IPS-NIHi11 (cell line): Measurements from ENCODE around the gene ME1.
"Not testable (repeated sequence)": the region's sequence is repeated elsewhere in the genome, so short reads cannot be mapped to it uniquely, and the experiment has no call there.

Experiments
- DNase-seq: peaks from one replicate; pipeline ENCODE4 v3.0.0; 2012; ENCODE audit warnings: mixed read lengths, low spot score

The ME1 gene

DNA sequence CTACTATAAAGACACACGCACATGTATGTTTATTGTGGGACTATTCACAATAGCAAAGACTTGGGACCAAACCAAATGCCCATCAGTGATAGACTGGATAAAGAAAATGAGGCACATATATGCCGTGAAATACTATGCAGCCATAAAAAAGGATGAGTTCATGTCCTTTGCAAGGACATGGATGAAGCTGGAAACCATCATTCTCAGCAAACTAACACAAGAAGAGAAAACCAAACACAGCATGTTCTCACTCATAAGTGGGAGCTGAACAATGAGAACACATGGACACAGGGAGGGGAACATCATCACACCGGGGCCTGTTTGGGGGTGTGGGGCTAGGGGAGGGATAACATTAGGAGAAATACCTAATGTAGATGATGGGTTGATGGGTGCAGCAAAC lies 174.1 kb downstream of the ME1 start:
- DNase-seq = not testable (repeated sequence)

DNA sequence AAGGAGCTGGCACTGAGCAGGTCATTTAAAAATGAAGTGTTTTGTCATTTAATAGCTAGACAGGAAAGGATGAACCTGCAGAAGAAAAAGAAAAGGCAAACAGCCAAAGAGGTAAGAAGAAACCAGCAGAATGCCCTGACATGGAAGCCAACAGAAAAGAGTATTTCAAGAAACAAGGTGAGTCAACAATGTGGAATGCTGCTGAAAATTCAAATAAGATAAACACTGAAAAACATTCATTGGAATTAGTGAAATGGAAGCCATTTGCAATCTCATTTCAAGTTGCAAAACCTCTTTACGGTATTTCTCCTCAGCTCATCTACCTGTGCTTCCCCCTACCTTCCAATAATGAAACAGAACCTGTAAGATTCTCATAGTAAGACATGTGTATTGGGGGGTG lies 178.1 kb downstream of the ME1 start:
- DNase-seq = no peak

DNA sequence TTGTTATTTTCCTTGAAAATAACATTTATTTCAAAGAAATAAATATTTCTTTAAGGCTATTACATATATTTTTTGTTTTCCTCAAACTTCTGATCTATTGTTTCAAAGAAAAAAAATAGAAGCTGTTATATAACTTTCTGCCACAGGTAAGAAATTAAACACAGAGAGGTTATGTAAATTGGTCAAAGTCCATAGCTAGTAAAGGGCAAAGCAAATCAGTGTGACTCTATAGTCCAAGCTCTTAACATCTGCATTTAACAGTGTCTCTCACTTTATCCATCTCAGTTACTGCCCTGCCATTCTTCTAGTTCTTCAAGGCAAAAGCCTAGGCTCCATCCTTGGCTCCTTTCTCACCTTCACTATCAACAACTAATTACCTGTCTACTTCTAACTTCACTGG lies 180.6 kb downstream of the ME1 start:
- no peak for DNase-seq

DNA sequence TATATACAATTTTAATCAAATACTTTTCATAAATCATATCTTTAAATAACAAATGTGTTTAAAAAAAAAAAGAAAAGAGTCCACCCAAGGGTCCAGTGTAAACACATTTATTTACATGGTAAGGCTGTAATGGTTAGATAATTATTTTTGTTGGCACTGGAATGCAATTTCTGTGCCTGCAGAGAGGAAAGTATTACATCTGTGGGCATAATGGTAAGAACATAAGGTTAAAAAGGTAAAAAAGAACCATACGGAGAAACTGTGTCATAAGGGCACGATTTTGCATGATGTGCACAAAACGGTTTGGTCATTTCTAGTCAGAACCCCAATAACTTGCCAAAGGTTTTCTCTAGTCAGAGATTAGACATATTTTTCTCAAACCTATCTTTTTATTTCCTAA lies 183.4 kb downstream of the ME1 start:
- DNase-seq = no peak

DNA sequence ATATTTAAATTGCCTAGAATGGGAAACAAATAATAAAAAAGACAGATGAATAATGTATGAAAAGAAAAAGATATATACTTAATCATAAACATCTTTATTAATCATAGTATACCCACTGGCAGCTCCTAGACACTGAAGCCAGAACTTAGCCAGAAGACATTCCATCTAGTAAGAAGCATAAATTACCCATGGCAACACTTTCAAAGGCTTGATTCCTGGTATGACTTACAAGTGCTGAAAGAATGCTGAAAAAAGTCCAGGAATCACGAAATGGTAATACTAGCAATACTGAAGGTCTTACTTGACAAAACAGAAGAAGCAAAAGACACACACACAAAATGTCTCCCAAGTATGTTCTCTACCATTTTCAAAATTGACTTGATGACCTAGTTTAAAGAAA lies 199.7 kb downstream of the ME1 start:
- no peak for DNase-seq

DNA sequence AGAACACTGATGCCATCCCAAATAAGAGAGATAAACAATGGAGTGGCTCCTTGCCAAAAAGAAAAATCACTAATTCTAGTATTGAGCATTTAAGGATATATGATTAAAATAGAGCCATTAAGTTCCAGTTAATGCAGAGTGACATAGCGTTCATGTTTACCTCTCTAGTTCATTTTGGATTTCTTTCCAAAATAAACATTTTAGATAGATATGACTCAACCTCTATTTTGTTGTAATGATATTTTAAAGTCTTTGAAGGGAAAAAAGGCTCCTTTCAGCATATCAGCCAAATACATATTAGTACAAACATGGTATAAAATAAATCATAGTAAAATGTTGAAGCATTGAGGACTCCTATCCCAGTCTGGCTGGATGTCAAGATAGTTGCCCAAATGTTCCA lies 204.3 kb downstream of the ME1 start:
- DNase-seq = no peak

DNA sequence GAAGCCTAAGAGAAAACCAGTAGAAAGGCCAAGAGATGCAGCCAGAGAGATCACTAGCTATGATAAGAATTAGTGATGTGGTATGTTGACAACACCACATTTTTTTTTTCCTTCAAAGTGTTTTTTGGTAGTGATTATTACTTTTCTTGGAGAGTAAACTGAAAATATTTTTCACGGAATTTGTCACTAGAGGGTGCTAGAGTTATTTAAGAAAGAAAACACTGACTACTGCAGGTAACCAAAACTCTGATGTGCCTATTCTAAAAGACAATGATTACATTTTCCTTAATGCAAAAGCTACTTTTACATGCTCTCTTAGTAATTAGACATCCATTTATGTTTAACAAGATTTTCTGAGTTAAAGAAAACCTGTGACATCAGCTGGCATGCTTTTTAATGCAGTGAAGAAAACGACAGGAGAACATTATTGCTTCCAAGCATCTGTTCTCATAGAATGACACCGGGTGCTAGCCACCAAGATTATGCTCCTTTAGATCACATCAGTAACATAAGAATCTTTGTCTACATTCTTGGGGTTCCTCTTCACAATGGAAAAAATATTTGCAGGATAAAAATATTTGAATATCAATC lies 208.9 kb downstream of the ME1 start:
- peak; percentile 19 for DNase-seq

DNA sequence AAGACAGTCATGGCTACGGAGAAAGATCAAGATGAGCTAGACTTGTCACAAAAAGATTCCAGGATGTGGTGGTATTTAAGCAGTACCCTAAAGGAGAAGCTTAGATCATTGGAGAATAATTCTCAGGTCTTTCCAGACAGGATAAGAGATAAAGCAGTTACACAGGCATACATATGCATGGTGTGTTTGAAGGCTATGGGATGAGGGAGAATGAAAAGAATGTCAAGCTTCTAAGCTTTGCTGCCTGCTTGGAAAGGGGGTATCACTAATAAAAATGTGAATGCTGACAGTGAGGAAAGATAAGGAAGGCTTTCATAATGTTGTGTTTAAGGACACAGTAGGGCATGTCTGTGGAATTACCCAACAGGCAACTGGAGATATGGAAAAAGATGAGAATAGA lies 209.6 kb downstream of the ME1 start:
- no peak for DNase-seq

DNA sequence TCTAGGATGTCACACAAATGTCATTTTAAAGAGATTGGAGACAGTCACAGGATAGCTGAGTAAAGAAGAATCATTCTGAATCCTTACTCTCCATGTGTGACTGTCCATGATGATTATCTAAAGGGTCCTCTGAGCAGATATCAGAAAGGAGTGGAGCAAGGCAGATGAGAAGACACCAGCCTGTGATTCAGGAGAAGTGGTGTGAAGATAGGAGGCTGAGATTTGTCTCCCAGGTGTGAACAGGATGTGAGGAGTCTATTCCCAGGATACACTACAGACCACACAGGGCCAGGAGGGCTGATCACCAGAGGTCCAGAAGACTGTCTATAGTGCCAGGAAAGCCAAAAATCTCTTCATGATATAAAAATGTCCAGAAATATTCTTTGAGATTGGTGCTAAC lies 210.7 kb downstream of the ME1 start:
- DNase-seq = no peak

DNA sequence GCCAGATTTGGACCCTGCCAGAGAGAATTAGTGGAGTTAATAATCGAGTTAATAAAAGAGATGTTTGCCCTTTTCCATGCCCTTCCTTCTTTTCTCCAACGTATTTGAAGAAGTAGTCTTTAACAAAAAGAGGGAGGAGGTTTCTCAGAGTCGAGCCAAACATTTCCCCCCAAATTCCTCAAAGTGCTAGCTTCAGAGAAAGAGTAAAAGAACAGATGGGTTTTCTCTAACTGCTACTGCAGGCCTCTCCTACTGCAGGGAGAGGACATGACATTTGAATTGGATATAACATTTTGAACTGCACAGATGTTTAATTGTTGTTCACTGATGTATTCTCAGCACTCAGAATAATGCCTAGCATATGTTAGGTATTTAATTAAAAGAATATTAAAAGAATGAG lies 212.2 kb downstream of the ME1 start:
- no peak for DNase-seq

DNA sequence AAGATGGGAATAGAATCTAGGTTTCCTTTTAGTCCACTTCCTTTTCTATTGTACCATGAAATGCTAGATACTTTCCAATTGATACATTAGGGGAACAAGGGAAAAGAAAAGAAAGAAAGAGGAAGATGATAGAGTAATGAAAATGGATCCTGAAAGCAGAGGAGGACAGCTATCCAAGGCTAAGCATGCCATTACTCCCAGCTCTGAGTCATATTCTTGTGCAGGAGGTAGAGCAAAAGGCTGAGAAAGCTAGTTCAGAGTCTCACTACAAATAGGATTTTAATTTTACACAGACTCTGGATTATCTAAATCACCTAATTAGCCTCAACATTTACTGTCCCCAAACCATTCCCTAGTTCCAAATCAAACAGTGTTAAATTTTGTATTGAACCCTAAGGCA lies 214.0 kb downstream of the ME1 start:
- DNase-seq = no peak

DNA sequence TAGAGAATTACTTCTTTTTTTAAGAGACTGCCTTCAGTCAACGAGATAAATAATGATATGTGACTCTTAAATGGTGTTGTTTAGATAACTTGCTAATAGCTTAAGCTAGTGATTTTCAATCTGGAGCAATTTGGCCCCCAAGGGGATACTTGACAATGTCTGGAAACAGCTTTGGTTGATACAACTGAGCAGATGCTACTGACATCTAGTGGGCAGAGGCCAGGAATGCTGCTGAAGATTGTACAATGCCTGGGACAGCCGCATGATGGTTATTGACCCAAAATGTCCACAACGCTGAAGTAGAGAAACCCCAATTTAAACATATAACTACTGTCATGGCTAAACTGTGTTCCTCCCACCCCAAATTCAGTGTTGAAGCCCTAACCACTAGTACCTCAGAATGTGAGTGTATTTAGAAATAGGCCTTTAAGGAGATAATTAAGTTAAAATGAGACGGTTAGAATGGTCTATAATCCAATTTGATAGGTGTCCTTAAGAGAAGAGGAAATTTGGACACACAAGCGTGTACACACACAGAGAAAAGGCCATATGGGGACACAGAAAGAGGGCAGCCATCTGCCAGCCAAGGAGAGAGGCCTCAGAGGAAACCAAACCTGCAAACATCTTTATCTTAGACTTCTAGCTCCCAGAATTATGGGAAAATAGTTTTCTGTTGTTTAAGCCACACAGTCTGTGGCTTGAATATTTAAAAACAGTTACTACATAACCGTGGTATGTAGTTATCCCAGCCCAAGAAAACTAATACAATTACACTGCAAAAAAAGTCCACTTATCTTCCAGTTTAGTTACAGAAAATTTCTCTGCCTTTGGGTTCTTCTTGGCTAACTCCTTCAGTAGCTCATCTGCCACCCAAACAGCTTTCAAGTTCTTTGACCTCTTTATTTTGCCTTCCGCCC lies 215.5 kb downstream of the ME1 start:
- peak; percentile 50 for DNase-seq

DNA sequence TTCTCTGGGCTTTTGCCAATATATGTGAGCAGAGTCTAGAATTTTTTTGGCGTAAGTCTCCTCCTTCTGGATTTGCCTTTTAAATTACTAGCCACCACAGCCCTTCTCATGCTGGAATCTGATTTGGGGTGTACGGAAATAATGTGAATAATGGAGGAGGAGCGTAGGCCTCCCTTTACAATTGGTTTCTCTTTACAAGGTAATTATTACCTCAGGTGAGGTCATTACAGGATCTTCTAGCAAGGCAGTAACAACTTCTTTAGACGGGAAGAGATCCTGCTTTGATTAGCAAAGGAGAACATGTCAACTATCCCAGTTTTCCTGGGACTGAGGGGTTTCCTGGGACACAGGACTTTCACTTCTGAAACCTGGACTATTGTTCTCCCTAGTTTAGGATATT lies 228.8 kb downstream of the ME1 start:
- no peak for DNase-seq

DNA sequence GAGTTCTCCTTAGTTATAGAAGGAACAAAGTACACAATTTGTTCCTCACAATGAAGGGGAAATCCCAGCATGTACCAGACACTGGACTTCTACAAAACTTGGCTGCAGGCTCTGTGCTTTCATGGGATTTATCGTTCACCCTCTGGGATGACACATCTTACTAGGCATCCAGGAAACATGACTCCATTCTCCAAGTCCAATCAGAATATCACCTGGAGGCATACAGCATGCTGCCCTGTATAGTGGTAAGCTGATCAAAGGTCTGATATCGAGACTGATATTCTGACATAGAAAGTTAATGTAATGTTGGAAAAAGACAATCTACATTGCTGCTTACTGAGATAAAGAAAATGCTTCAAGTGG lies 231.0 kb downstream of the ME1 start:
- DNase-seq = no peak

DNA sequence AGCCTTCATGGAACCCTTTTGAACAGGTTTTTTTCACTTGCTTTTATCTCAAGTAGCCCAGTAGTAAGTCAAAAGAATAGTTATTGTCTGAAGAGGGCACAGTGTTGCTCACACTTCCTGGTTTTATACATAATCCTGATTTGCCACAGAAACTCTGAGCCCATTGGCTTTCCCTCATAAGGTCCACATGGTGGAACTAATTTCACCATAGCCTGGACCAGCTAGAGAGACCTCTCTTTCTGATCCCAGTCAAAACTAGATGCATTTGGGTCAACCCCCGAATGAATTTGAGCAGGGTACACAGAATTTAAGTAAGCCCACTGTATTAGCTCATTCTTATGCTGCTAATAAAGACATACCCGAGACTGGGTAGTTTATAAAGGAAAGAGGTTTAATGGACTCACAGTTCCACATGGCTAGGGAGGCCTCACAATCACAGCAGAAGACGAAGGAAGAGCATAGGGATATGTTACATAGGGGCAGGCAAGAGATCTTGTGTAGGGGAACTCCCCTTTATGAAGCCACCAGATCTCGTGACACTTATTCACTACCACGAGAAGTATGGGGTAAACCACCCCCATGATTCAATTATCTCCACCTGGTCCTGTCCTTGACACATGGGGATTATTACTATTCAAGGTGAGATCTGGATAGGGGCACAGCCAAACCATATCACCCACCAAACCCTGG lies 231.5 kb downstream of the ME1 start:
- no peak for DNase-seq

DNA sequence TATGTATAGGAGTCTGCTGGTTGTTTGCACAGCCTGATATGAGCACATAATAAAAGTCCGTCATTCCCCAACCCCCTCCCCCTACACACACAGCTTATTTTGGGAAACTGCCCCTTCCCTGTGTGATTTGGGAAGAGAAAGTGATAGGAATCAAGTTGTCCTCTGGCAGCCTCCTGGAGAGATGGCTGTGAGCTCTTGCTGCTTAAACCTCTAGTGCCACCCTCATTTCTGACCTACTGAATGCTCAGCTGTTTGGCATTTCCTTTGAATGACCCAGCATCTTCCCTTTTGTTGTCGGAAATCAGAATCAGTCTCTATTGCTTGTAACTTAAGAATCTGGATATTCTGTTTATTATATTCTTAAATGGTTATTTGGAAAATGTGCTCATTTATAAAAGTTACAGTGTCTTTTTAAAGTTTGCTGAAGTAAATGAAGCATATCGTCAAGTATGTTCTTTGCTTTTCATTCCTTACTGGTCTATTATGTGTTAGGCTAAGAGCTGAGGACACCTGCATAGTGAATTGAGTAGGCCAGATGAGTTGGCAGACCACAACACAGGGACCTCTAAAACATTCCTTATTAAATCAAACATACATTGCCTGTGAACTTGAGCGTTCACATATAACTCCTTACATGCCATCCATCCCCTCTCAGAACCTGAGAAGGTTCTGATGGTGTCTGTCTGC lies 232.2 kb downstream of the ME1 start:
- no peak for DNase-seq

DNA sequence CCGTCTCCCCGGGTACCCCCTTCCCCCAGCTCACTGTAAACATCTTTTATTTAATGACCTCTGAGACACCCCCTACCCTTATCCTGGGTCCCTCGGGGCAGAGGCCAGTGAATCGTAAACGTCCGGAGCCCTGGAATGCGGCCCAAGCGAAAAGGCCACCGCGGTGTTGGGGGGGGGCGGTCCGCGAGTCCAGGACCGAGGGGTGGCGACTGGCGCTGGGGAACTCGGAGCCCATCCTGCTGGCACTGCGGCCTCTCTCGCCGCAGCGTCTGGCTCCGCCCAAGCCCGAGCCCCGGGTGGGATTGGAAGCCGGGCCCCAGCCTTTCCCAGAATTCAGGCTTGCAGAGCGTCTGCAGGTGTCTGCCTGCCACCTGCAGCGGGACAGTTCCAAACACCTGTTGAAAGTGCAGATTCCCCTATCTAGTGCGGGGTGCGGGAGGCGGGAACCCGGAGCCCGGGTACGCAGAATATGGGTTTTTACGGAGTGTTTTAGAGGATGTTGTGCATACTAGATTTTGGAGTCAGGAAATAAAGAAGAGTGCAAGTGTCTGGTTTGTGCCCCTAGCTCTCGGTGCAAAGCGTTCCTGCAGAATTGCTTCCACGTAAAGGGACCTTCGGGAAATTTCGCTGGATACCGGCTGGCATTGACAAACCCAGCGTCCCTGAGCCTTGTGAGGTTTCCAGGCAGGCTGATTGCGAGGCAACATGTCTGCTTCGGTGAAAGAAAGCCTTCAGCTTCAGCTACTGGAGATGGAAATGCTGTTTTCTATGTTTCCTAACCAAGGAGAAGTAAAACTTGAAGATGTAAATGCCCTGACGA lies 236.9 kb downstream of the ME1 start:
- DNase-seq = peak; percentile 87

DNA sequence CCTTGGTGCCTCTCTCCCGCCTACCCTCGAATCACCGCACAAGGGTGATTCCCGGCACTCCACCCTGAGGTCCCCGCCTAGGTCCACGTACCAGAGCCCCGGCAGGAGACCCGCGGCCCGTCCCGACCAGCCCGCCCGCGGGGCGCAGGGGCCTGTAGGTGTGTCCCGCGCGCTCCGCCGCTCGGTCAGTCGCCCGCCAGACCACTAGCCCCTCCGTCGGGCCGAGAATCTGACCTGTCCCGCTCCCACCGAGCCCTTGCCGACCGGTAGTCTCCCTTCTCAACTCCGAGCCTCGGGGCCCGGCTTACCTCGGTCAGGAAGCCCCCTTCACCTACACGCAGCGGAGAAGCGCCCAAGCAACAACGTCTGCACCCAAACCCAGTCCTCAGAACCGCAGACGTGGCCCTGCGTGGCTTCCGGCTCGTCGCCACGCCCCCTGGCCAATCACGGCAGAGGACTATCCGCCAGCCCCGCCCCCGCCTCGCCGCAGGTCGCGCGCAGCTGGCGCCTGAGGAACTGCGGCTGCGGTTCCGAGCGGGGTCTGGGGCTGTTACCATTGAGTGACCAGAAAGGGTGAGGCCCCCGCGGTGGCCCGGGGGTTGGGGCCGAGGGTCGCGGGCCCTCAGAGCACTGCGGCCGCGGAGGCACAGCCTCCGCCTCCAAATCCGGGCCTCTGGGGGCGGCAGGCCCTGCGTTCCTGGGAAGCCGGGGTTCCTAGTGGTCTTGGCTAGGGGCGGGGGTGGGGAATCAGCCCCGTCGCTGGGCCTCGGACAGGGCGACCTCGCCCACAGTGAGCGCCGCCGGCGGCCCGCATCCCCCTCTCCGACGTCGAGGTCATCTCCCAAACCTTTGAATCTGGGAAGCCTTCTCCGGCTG lies 237.7 kb downstream of the ME1 start, which contains the start of the genes PGM3 and RWDD2A:
Gene PGM3 (minus strand): TSS at position 395 of the 876 bp plus-strand sequence. CDS start 2,253 bp downstream, outside the sequence.
Gene RWDD2A (plus strand): TSS at position 487 of the 876 bp plus-strand sequence. CDS start 1,095 bp downstream, outside the sequence.
- DNase-seq = peak; percentile 99

DNA sequence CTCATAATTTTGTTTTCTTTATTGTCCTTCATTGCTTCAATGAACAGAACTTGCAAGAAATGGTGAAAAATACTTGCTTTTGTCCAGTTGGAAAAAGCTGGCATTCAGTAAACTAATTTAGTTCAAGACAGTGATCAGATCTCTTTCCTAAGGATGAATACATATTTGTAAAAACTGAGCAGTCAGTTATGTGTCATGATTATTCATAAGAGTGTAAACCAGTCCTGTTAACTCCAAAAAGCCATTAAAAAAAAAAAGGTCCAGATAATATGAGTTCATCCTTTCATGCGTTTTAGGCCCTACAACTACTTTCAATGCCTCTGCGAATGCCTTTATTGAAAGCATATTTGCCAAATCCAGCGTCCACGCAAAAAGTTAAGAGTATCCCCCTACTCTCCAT lies 238.4 kb downstream of the ME1 start:
- DNase-seq = no peak

DNA sequence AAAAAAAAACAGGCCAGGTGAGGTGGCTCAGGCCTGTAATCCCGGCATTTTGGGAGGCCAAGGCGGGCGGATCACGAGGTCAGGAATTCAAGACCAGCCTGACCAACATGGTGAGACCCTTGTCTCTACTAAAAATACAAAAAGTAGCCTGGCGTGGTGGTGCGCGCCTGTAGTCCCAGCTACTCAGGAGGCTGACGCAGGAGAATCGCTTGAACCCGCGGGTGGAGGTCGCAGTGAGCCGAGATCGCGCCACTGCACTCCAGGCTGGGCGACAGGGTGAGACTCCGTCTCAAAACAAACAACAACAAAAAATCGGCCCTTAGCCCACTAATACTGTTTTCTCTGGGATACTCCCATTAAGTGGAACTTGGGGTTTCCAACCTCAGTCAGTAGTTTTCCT lies 238.9 kb downstream of the ME1 start:
- not testable (repeated sequence) for DNase-seq
